ENCODE results near the gene RABAC1.
"Not testable (repeated sequence)": the region's sequence is repeated elsewhere in the genome, so short reads cannot be mapped to it uniquely, and the experiment has no call there.

Gene RABAC1

GRCh38 chr19:41941410-41942202 is 17.5 kb downstream of the RABAC1 start:
- DNase-seq (ENCODE audit: low read depth in 1 of 2, low spot score in 1 of 2) = no peak
- Histone ChIP-seq H3K27ac (replicated peaks) (no peak overlapping the region), H3K27me3 (ENCODE audit: insufficient read depth, poor library complexity, severe bottlenecking) (peaks cover 7% of the 10 kb centered on the region), H3K4me3 (replicated peaks; ENCODE audit: insufficient read depth, low read length) (no peak overlapping the region)
- TF ChIP-seq SPI1 (IDR thresholded peaks at IDR 0.05; ENCODE audit: borderline replicate concordance, low read depth) (no peak), CTCF (IDR thresholded peaks at IDR 0.05; ENCODE audit: insufficient read depth, low read length) (no peak), REST (IDR thresholded peaks at IDR 0.05; ENCODE audit: insufficient replicate concordance, low read depth) (no peak), GABPA (IDR thresholded peaks at IDR 0.05; ENCODE audit: low read depth) (no peak)

GRCh38 chr19:41940731-41941409 is 18.3 kb downstream of the RABAC1 start:
- peaks cover 7% of the 10 kb centered on the region for H3K27me3 ChIP-seq (ENCODE audit: insufficient read depth, poor library complexity, severe bottlenecking)
- TF ChIP-seq GABPA (IDR thresholded peaks at IDR 0.05; ENCODE audit: low read depth) (no peak), POLR2AphosphoS5 (IDR thresholded peaks at IDR 0.05; ENCODE audit: low read depth) (no peak), REST (IDR thresholded peaks at IDR 0.05; ENCODE audit: insufficient replicate concordance, low read depth) (no peak), CTCF (IDR thresholded peaks at IDR 0.05; ENCODE audit: insufficient read depth, low read length) (no peak)
- H3K27ac ChIP-seq (replicated peaks) = no peak overlapping the region
- DNase-seq (ENCODE audit: low read depth in 1 of 2, low spot score in 1 of 2) = no peak
- H3K4me3 ChIP-seq (replicated peaks; ENCODE audit: insufficient read depth, low read length) = no peak overlapping the region

- TF ChIP-seq GABPA (IDR thresholded peaks at IDR 0.05; ENCODE audit: low read depth) (no peak), CTCF (IDR thresholded peaks at IDR 0.05; ENCODE audit: insufficient read depth, low read length) (no peak), REST (IDR thresholded peaks at IDR 0.05; ENCODE audit: insufficient replicate concordance, low read depth) (no peak), POLR2AphosphoS5 (IDR thresholded peaks at IDR 0.05; ENCODE audit: low read depth) (no peak), SPI1 (IDR thresholded peaks at IDR 0.05; ENCODE audit: borderline replicate concordance, low read depth) (no peak)
- H3K4me3 ChIP-seq (replicated peaks; ENCODE audit: insufficient read depth, low read length) = peak overlapping the region; percentile 18; the same call in 1 of the 2 replicates
- no peak overlapping the region for H3K27ac ChIP-seq (replicated peaks)
- peaks cover 11% of the 10 kb centered on the region for H3K27me3 ChIP-seq (ENCODE audit: insufficient read depth, poor library complexity, severe bottlenecking)
- no peak for DNase-seq (ENCODE audit: low read depth in 1 of 2, low spot score in 1 of 2)
These were observed 19.0 kb downstream of the RABAC1 start for GRCh38 chr19:41939861-41940730.

- DNase-seq (ENCODE audit: low read depth in 1 of 2, low spot score in 1 of 2); H3K4me3 ChIP-seq (replicated peaks; ENCODE audit: insufficient read depth, low read length); H3K27ac ChIP-seq (replicated peaks): not testable (repeated sequence)
- peaks cover 14% of the 10 kb centered on the region for H3K27me3 ChIP-seq (ENCODE audit: insufficient read depth, poor library complexity, severe bottlenecking)
These were observed 19.9 kb downstream of the RABAC1 start for GRCh38 chr19:41939209-41939608.

Data from HL-60 (cell line).